Activated naive CD8-positive, alpha-beta T cell treated with anti-CD3 and anti-CD28 coated beads, Interleukin-2, amount 10 ng/mL, durations not matched to agents 7 days and 5 days (primary cell): Measurements from ENCODE around the gene ARIH2. TPM values are rescaled to one million over a fixed set of nuclear protein-coding genes. Genes with fewer than 3 reads are reported as not detected.
"Not testable (repeated sequence)": the region's sequence is repeated elsewhere in the genome, so short reads cannot be mapped to it uniquely, and the experiment has no call there.

ENCODE experiments used
- ATAC-seq: fragments of 150-1000 bp; cut with Tn5 transposase; one replicate; pipeline ENCODE4 v1.10.0; 2021; ENCODE audit warnings: low read depth, moderate library complexity
- POLR2A ChIA-PET: fragments of 350-600 bp; sonication (Branson Sonifier 250); formaldehyde crosslinking; loops from one replicate; lab custom pipeline; 2021; ENCODE audit warnings: antibody characterized with exemption; lab: Charles Lee
- DNase-seq: peaks from one replicate; pipeline ENCODE4 v3.0.0; 2021
- H3K27ac Mint-ChIP-seq: one replicate; pipeline ENCODE4 v1.8.0; 2022; ENCODE audit warnings: mild to moderate bottlenecking, mixed read lengths
- H3K27me3 Mint-ChIP-seq: one replicate; pipeline ENCODE4 v1.8.0; 2022; ENCODE audit warnings: mild to moderate bottlenecking, moderate library complexity, mixed read lengths
- H3K36me3 Mint-ChIP-seq: one replicate; pipeline ENCODE4 v1.8.0; 2021; ENCODE audit warnings: mild to moderate bottlenecking, mixed read lengths
- H3K4me1 Mint-ChIP-seq: one replicate; pipeline ENCODE4 v1.8.0; 2021; ENCODE audit warnings: mixed read lengths
- H3K4me3 Mint-ChIP-seq: one replicate; pipeline ENCODE4 v1.8.0; 2022; ENCODE audit warnings: mild to moderate bottlenecking, moderate library complexity, mixed read lengths
- H3K9me3 Mint-ChIP-seq: one replicate; pipeline ENCODE4 v1.8.0; 2021; ENCODE audit warnings: mixed read lengths
- total RNA-seq, 2 experiments: library from RNA; stranded (reverse); gene quantifications; one replicate each; pipeline ENCODE4 v1.2.3, GENCODE V29; 2021

ARIH2 gene
- total RNA-seq, 2 experiments from 2014 or later: 108 to 118 TPM

- Mint-ChIP-seq H3K27ac (no peak overlapping the region), H3K4me3 (no peak overlapping the region), H3K27me3 (no peaks in the 10 kb centered on the region), H3K9me3 (no peaks in the 10 kb centered on the region), H3K4me1 (peaks cover 20% of the 10 kb centered on the region), H3K36me3 (no peaks in the 10 kb centered on the region)
- no peak for ATAC-seq
- no peak for DNase-seq
- POLR2A ChIA-PET: interaction anchor here (5.4 to 5.6 kb wide), 2 partner anchors 15 to 16 kb away, joined by 112 to 244 read pairs; partner anchors contain the start of genes DALRD3, NDUFAF3 and P4HTM
Observed at GRCh38 chr3:49005303-49005680, 86.7 kb downstream of the ARIH2 start.

GRCh38 chr3:49005998-49006397 lies 87.4 kb downstream of the ARIH2 start:
- ATAC-seq (no peak), DNase-seq (no peak)
- H3K4me3 Mint-ChIP-seq: peak overlapping the region; percentile 96
- H3K4me1 Mint-ChIP-seq: peaks cover 18% of the 10 kb centered on the region
- H3K36me3 Mint-ChIP-seq: no peaks in the 10 kb centered on the region
- H3K9me3 Mint-ChIP-seq: no peaks in the 10 kb centered on the region
- POLR2A ChIA-PET: interaction anchor here (1.4 to 5.6 kb wide), 4 partner anchors 12 to 88 kb away, joined by 5 to 244 read pairs (median 68); partner anchors contain the start of genes DALRD3, NDUFAF3, P4HTM and QRICH1
- no peaks in the 10 kb centered on the region for H3K27me3 Mint-ChIP-seq
- H3K27ac Mint-ChIP-seq: peak overlapping the region; percentile 99

- no peaks in the 10 kb centered on the region for H3K27me3 Mint-ChIP-seq
- H3K4me1 Mint-ChIP-seq: peaks cover 18% of the 10 kb centered on the region
- H3K4me3 Mint-ChIP-seq: peak overlapping the region; percentile 96
- no peaks in the 10 kb centered on the region for H3K9me3 Mint-ChIP-seq
- no peaks in the 10 kb centered on the region for H3K36me3 Mint-ChIP-seq
- POLR2A ChIA-PET: interaction anchor here (0.7 to 5.6 kb wide), 16 partner anchors 10 to 406 kb away, joined by 3 to 244 read pairs (median 8); partner anchors contain the start of genes ARIH2, DALRD3, IMPDH2 and IP6K2
- no peak for ATAC-seq
- H3K27ac Mint-ChIP-seq: peak overlapping the region; percentile 99
- DNase-seq: no peak
Observed at GRCh38 chr3:49006408-49007067, 87.9 kb downstream of the ARIH2 start.

GRCh38 chr3:49007068-49007770 lies 88.6 kb downstream of the ARIH2 start, which contains the start of gene WDR6:
TSS of gene WDR6 (plus strand) at chr3:49007391. CDS start at chr3:49007432, 41 bp downstream.
- peak within 1 kb of the TSS; percentile 99 for H3K27ac Mint-ChIP-seq
- DNase-seq (peak; percentile 95), ATAC-seq (peak; percentile 92)
- no peaks in the 10 kb centered on the region for H3K27me3 Mint-ChIP-seq
- H3K4me3 Mint-ChIP-seq: peak within 1 kb of the TSS; percentile 96
- POLR2A ChIA-PET: interaction anchor here (0.6 to 5.6 kb wide), 22 partner anchors 10 to 535 kb away, joined by 3 to 244 read pairs (median 6); partner anchors contain the start of genes ARIH2, DALRD3, IMPDH2 and IP6K2
- no peaks in the 10 kb centered on the region for H3K9me3 Mint-ChIP-seq
- H3K4me1 Mint-ChIP-seq: peaks cover 18% of the 10 kb centered on the region
- no peaks in the 10 kb centered on the region for H3K36me3 Mint-ChIP-seq

GRCh38 chr3:49007771-49008528 lies 89.3 kb downstream of the ARIH2 start:
- H3K4me1 Mint-ChIP-seq: peaks cover 17% of the 10 kb centered on the region
- no peaks in the 10 kb centered on the region for H3K36me3 Mint-ChIP-seq
- no peaks in the 10 kb centered on the region for H3K27me3 Mint-ChIP-seq
- POLR2A ChIA-PET: interaction anchor here (0.5 to 5.6 kb wide), 20 partner anchors 11 to 1203 kb away, joined by 3 to 244 read pairs (median 8); partner anchors contain the start of genes ARIH2, DALRD3, IMPDH2 and IP6K2
- DNase-seq (peak; percentile 96), ATAC-seq (peak; percentile 69)
- peak overlapping the region; percentile 96 for H3K4me3 Mint-ChIP-seq
- peak overlapping the region; percentile 99 for H3K27ac Mint-ChIP-seq
- H3K9me3 Mint-ChIP-seq: no peaks in the 10 kb centered on the region

GRCh38 chr3:49008627-49009026 lies 90.0 kb downstream of the ARIH2 start:
- Mint-ChIP-seq H3K27ac (peak overlapping the region; percentile 99), H3K4me1 (peaks cover 17% of the 10 kb centered on the region), H3K4me3 (peak overlapping the region; percentile 96)
- DNase-seq, H3K9me3 Mint-ChIP-seq, ATAC-seq, H3K36me3 Mint-ChIP-seq, H3K27me3 Mint-ChIP-seq: not testable (repeated sequence)
- POLR2A ChIA-PET: interaction anchor here (1.2 to 5.6 kb wide), 4 partner anchors 11 to 21 kb away, joined by 4 to 244 read pairs (median 68); partner anchors contain the start of genes DALRD3, IMPDH2, NDUFAF3 and P4HTM

GRCh38 chr3:49009396-49009795 lies 90.8 kb downstream of the ARIH2 start:
- no peak for ATAC-seq
- POLR2A ChIA-PET: interaction anchor here (0.5 to 5.6 kb wide), 5 partner anchors 11 to 533 kb away, joined by 3 to 244 read pairs (median 5); partner anchors contain the start of genes DALRD3, IMPDH2, NDUFAF3 and P4HTM
- Mint-ChIP-seq H3K4me1 (peaks cover 19% of the 10 kb centered on the region), H3K27ac (peak overlapping the region; percentile 51), H3K9me3 (no peaks in the 10 kb centered on the region), H3K36me3 (no peaks in the 10 kb centered on the region), H3K4me3 (peak overlapping the region; percentile 37), H3K27me3 (no peaks in the 10 kb centered on the region)
- DNase-seq: no peak

- Mint-ChIP-seq H3K9me3 (no peaks in the 10 kb centered on the region), H3K27me3 (no peaks in the 10 kb centered on the region), H3K27ac (no peak overlapping the region), H3K4me1 (peaks cover 23% of the 10 kb centered on the region), H3K4me3 (no peak overlapping the region), H3K36me3 (peaks cover 5% of the 10 kb centered on the region)
- ATAC-seq (no peak), DNase-seq (no peak)
- POLR2A ChIA-PET: interaction anchor here (0.6 to 10.1 kb wide), 4 partner anchors 9 to 47 kb away, joined by 3 to 129 read pairs (median 12); partner anchors contain the start of genes NDUFAF3 and P4HTM
Observed at GRCh38 chr3:49012441-49013017, 93.9 kb downstream of the ARIH2 start.

GRCh38 chr3:49013113-49013737 lies 94.6 kb downstream of the ARIH2 start:
- no peak overlapping the region for H3K27ac Mint-ChIP-seq
- H3K4me1 Mint-ChIP-seq: peaks cover 19% of the 10 kb centered on the region
- H3K27me3 Mint-ChIP-seq: no peaks in the 10 kb centered on the region
- H3K36me3 Mint-ChIP-seq: peaks cover 5% of the 10 kb centered on the region
- no peak for ATAC-seq
- POLR2A ChIA-PET: interaction anchor here (3.1 to 10.1 kb wide), 2 partner anchors 8 to 24 kb away, joined by 22 to 129 read pairs; partner anchors contain the start of genes NDUFAF3 and P4HTM
- no peak for DNase-seq
- no peak overlapping the region for H3K4me3 Mint-ChIP-seq
- H3K9me3 Mint-ChIP-seq: no peaks in the 10 kb centered on the region

- Mint-ChIP-seq H3K9me3 (no peaks in the 10 kb centered on the region), H3K36me3 (peaks cover 5% of the 10 kb centered on the region), H3K27ac (no peak overlapping the region), H3K4me3 (no peak overlapping the region), H3K27me3 (no peaks in the 10 kb centered on the region), H3K4me1 (peaks cover 17% of the 10 kb centered on the region)
- ATAC-seq (peak; percentile 17), DNase-seq (peak; percentile 68)
- POLR2A ChIA-PET: interaction anchor here (0.8 to 10.1 kb wide), 2 partner anchors 12 to 25 kb away, joined by 3 to 129 read pairs; partner anchors contain the start of gene P4HTM
Observed at GRCh38 chr3:49013738-49014660, 95.4 kb downstream of the ARIH2 start.

GRCh38 chr3:49015072-49015471 lies 96.4 kb downstream of the ARIH2 start:
- ATAC-seq (no peak), DNase-seq (no peak)
- Mint-ChIP-seq H3K4me3 (no peak overlapping the region), H3K36me3 (peaks cover 5% of the 10 kb centered on the region), H3K27me3 (no peaks in the 10 kb centered on the region), H3K9me3 (no peaks in the 10 kb centered on the region), H3K27ac (peak overlapping the region; percentile 56), H3K4me1 (peaks cover 15% of the 10 kb centered on the region)
- POLR2A ChIA-PET: interaction anchor here (9.8 to 10.1 kb wide), 2 partner anchors 8 to 26 kb away, joined by 129 to 244 read pairs; partner anchors contain the start of genes P4HTM and WDR6
